MG63 (cell line): ENCODE data around the gene CLDN7. TPM values are rescaled to one million over a fixed set of nuclear protein-coding genes. Genes with fewer than 3 reads are reported as not detected.

Source experiments
- DNase-seq: peaks from one replicate; pipeline ENCODE4 v3.0.0-alpha.2; 2020
- H3K27me3 ChIP-seq: fragments of 250-450 bp; sonication (Bioruptor Pico); 2 replicates; pipeline ENCODE4 v1.5.1; 2020; ENCODE audit warnings: mild to moderate bottlenecking, moderate library complexity
- H3K36me3 ChIP-seq: fragments of 250-450 bp; sonication (Bioruptor Pico); 2 replicates; pipeline ENCODE4 v1.5.1; 2020; ENCODE audit warnings: mild to moderate bottlenecking, moderate library complexity
- H3K4me3 ChIP-seq: fragments of 250-450 bp; sonication (Bioruptor Pico); 2 replicates; pipeline ENCODE4 v1.5.1; 2020; ENCODE audit warnings: mild to moderate bottlenecking, moderate library complexity
- H3K9me3 ChIP-seq: fragments of 250-450 bp; sonication (Bioruptor Pico); 2 replicates; pipeline ENCODE4 v1.5.1; 2020; ENCODE audit warnings: mild to moderate bottlenecking, moderate library complexity
- total RNA-seq: library from RNA; depleted of rRNA; stranded (reverse); fragments of >200 nt; shearing (Covaris generic); gene quantifications from 2 replicates; pipeline ENCODE4 v1.2.3, GENCODE V29; 2014; ENCODE audit warnings: low replicate concordance

Gene CLDN7
- total RNA-seq, 1 experiment from 2014 or later = not detected

DNA sequence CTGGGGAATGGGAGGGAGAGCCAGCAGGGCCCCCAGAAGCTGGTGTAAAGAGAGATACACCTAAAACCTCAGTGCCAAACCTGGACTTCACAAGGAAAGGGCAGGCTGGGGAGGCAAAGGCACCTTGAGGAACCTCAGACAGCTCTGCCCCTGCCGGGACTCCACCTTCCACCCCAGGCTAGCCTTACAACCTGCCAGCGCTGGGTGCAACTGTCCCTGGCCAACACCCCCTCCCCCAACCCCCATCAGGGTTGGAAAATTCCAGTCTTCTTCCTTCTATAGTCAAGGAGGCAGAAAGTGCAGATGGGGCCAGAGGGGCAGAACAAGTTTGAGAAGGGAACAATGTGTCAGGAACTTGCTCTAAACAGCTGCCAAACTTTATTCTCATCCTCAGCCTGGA is 29.9 kb upstream of the CLDN7 start:
- DNase-seq = no peak
- Histone ChIP-seq H3K36me3 (no peaks in the 10 kb centered on the region), H3K4me3 (no peak overlapping the region), H3K27me3 (no peaks in the 10 kb centered on the region), H3K9me3 (no peaks in the 10 kb centered on the region)

DNA sequence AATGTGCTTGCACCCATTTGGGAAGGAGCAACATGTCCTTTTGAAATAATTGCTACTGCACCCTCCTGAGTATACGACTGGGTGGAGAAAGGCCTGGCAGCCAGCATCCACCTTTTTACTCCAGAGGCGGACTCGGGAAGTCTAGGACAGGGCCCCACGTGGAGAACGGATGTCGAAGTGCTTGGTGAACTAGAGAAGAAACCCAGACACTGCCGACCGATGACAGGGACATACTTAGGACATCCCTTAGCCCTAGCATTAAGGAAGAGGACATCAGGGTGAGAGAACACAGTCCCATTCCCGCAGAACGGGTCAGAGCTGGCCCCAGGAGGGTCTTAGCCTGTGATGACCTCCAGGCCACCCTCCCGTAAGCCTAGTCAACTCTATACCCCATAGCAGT is 28.4 kb upstream of the CLDN7 start:
- Histone ChIP-seq H3K36me3 (no peaks in the 10 kb centered on the region), H3K27me3 (no peaks in the 10 kb centered on the region)

DNA sequence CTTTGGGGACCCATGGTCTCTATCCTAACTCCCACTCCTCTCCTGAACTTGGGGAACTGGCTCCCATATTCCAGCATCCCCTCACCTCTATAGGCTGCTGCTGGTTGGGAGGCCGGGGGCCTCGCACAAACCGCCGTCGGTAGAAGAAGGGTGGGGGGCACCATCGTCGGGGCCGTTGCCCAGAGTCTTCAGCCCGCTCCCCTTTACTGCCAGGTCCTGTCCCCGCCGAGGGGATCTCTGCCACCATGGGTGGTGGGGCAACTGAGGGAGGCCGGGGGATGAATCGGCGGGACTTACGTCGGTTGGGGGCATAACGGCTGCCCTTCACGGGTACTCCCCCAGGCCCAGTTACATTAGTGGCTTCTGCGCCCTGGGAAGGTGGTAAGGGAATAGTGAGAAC is 27.9 kb upstream of the CLDN7 start:
- no peaks in the 10 kb centered on the region for H3K9me3 ChIP-seq
- no peak for DNase-seq
- no peaks in the 10 kb centered on the region for H3K36me3 ChIP-seq
- H3K27me3 ChIP-seq = no peaks in the 10 kb centered on the region
- H3K4me3 ChIP-seq = no peak overlapping the region

More for the DNA sequence above, 28.4 kb upstream of the CLDN7 start:
- no peak for DNase-seq
- H3K9me3 ChIP-seq = no peaks in the 10 kb centered on the region
- H3K4me3 ChIP-seq = no peak overlapping the region

DNA sequence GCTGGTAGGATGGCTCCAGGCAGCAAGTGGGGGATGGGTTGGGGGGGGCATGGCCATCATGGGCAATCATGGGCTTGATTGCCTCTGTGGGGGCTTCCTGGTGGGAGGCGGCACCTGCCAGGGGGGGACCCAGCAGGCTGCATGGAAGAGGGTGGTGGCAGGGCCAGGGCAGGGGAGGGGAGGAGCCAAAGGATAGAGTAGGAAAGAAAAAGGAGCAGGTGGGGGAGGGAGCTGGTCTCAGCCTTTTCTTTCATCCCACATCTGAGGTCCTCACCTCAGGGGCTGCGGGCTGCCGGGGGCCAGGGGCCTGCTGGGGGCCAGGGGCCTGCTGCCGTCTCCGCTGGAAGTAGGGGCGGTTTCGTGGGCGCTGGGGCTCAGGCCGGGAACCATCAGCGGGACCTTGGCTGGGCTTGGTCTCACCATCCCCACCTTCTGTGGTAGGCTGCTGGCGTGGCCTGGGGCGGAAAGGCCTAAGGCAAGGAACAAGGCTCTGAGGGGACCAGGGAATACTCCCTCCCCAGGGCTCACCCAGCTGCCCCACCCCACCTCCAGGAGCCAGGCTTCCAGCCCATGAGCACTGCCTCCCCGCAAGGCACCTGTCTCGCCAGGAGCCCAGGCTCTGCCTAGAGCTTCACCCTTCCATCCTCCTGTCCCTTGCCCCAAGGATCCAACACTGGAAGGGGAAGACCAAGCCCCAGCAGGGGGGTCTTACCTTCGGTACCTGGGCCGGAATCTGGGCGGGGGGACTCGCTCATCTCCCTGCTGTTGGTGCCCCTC is 27.2 kb upstream of the CLDN7 start:
- H3K27me3 ChIP-seq = no peaks in the 10 kb centered on the region
- DNase-seq = no peak
- H3K9me3 ChIP-seq = no peaks in the 10 kb centered on the region
- H3K4me3 ChIP-seq = no peak overlapping the region
- no peaks in the 10 kb centered on the region for H3K36me3 ChIP-seq

DNA sequence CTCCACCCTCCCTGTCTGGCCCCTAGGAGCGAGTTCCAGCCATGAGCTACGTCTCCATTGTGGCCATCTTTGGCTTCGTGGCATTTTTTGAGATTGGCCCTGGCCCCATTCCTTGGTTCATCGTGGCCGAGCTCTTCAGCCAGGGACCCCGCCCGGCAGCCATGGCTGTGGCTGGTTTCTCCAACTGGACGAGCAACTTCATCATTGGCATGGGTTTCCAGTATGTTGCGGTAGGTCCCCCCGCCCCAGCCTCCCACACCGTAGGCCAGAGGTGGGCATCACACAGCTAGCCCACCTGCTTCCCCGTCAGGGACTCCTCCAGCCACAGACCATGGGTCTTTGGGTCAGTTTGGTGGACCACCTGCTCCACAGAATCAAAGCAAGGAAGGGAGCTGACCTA is 23.4 kb upstream of the CLDN7 start:
- no peaks in the 10 kb centered on the region for H3K9me3 ChIP-seq
- no peak for DNase-seq
- no peak overlapping the region for H3K4me3 ChIP-seq
- H3K36me3 ChIP-seq = no peaks in the 10 kb centered on the region
- no peaks in the 10 kb centered on the region for H3K27me3 ChIP-seq

DNA sequence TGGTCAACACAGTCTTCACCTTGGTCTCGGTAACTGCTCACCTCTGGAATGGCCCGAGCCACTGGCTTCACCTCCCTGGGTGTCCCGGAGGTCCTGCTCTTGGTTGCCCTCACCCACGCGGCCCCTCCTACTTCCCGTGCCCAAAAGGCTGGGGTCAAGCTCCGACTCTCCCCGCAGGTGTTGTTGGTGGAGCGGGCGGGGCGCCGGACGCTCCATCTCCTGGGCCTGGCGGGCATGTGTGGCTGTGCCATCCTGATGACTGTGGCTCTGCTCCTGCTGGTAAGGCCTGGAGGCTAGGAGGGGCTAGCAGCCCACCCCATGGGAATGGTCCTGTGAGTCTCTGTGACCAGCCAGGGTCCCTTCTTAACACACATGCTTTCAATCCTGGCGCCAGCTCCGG is 22.6 kb upstream of the CLDN7 start:
- Histone ChIP-seq H3K9me3 (no peaks in the 10 kb centered on the region), H3K4me3 (no peak overlapping the region), H3K36me3 (no peaks in the 10 kb centered on the region), H3K27me3 (no peaks in the 10 kb centered on the region)
- no peak for DNase-seq

DNA sequence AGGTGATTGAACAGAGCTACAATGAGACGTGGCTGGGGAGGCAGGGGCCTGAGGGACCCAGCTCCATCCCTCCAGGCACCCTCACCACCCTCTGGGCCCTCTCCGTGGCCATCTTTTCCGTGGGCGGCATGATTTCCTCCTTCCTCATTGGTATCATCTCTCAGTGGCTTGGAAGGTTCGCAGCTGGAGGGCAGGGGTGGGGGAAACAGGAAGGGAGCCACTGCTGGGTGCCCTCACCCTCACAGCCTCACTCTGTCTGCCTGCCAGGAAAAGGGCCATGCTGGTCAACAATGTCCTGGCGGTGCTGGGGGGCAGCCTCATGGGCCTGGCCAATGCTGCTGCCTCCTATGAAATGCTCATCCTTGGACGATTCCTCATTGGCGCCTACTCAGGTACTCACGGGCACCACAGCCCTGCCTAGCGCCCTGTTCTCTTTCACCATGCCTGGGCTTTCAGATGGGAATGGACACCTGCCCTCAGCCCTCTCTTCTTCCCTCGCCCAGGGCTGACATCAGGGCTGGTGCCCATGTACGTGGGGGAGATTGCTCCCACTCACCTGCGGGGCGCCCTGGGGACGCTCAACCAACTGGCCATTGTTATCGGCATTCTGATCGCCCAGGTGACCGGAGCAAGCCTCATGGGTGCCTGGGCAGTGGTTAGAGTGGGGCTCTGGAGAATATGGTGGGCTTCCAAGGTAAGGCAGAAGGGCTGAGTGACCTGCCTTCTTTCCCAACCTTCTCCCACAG is 21.4 kb upstream of the CLDN7 start:
- no peaks in the 10 kb centered on the region for H3K36me3 ChIP-seq
- H3K9me3 ChIP-seq = no peaks in the 10 kb centered on the region
- no peak overlapping the region for H3K4me3 ChIP-seq
- DNase-seq = no peak
- H3K27me3 ChIP-seq = no peaks in the 10 kb centered on the region

DNA sequence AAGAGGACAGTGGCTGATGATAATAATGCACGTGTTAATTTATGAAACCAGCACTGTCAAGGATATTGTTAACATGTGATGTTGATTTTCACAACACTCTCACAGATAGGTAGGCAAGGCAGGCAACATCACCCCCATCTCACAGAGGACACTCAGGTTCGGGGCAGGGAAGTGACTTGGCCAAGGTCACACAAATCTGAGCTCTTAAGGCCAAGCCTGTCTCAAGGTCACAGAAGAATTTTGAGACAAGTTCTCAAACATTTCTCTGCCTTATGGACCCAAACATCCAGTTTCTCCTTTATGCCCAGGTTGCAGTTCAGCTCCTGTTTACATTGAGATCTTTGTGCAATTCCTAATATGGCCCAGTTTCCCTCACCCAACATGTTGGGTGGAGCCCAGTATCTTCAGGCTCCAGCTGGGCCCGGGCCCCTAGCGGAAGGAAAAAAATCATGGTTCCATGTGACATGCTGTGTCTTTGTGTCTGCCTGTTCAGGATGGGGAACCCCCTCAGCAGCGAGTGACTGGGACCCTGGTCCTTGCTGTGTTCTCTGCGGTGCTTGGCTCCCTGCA is 20.6 kb upstream of the CLDN7 start:
- Histone ChIP-seq H3K36me3 (no peaks in the 10 kb centered on the region), H3K9me3 (no peaks in the 10 kb centered on the region), H3K4me3 (no peak overlapping the region), H3K27me3 (no peaks in the 10 kb centered on the region)
- DNase-seq = no peak

DNA sequence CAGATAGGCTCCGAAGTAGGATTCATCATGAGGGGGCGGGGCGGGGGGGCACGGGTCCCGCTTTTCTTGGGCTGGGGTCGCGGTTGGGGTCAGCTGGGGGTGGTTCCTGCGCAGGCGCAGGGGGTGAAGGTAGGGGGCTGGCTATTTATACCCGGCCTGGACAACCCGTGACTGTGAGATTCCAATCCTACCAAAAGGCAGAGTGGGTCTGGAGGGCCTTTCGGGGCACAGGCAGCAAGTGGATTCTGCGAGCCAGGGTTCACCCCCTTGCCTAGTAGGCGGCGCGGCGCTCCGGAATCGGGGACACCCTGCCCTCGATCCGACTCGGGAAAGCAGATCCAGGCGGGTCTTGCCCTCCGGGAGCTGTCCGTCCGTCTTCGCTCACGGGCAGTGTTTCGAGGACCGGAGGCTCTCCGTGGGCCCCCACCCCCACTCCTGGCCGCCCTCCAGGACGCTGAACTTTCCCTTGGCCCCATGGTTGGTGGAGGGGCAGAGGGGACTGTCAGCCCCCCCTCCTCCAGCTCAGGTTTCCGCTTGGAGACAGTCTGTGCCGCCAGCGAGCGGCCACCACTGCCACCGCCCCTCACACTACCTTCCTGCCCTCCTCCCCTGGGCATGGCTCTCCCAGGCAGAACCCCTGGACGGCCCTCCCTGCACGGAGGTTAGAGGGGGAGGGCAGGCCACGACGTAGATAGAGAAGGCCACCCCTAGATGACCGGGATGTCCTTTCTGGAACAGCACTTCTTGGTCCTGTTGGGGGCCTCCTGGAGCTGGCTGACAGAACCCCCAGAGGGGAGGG is 19.9 kb upstream of the CLDN7 start:
- Histone ChIP-seq H3K27me3 (no peaks in the 10 kb centered on the region), H3K9me3 (no peaks in the 10 kb centered on the region), H3K4me3 (no peak overlapping the region), H3K36me3 (no peaks in the 10 kb centered on the region)
- no peak for DNase-seq

DNA sequence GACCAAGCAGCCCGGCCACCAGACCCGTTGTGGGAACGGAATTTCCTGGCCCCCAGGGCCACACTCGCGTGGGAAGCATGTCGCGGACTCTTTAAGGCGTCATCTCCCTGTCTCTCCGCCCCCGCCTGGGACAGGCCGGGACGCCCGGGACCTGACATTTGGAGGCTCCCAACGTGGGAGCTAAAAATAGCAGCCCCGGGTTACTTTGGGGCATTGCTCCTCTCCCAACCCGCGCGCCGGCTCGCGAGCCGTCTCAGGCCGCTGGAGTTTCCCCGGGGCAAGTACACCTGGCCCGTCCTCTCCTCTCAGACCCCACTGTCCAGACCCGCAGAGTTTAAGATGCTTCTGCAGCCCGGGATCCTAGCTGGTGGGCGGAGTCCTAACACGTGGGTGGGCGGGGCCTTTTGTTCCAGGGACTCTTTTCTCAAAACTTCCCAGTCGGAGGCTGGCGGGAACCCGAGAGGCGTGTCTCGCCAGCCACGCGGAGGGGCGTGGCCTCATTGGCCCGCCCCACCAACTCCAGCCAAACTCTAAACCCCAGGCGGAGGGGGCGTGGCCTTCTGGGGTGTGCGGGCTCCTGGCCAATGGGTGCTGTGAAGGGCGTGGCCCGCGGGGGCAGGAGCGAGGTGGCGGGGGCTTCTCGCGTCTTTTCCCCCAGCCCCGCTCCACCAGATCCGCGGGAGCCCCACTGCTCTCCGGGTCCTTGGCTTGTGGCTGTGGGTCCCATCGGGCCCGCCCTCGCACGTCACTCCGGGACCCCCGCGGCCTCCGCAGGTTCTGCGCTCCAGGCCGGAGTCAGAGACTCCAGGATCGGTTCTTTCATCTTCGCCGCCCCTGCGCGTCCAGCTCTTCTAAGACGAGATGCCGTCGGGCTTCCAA is 19.0 kb upstream of the CLDN7 start, which contains the start of gene SLC2A4:
SLC2A4 (plus strand) TSS at position 645 of the 879 bp plus-strand sequence; CDS start at position 862, 217 bp downstream.
- Histone ChIP-seq H3K27me3 (no peaks in the 10 kb centered on the region), H3K36me3 (no peaks in the 10 kb centered on the region), H3K9me3 (no peaks in the 10 kb centered on the region), H3K4me3 (peak within 1 kb of the TSS; percentile 25)
- DNase-seq = peak; percentile 70

DNA sequence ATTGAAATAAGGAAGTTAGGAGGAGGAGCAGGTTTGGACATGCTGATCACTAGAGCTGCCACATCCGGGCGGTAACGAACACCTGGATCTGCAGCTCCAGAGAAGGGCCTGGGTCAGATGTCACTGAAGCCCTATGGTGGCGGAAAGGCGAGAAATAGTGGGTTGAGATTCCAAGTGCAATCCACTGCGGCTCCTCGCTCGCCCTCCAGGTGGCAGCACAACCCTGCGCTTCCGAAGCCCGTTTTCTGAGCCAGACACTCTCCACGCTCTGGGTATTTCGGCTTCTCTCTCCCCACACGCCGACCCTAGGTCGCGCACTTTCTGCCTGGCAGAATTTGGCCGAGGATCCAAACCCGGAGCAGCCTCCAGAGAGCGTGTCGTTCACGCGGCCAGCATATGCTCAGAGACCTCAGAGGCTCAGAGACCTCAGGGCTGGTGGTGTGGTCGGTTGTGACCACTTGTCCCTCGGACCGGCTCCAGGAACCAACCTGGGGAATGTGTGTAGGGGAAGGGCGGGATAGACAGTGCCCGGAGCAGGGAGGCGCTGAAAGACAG is 18.3 kb upstream of the CLDN7 start:
- Histone ChIP-seq H3K36me3 (no peaks in the 10 kb centered on the region), H3K27me3 (no peaks in the 10 kb centered on the region), H3K4me3 (peak overlapping the region; percentile 25), H3K9me3 (no peaks in the 10 kb centered on the region)
- DNase-seq = peak; percentile 63

DNA sequence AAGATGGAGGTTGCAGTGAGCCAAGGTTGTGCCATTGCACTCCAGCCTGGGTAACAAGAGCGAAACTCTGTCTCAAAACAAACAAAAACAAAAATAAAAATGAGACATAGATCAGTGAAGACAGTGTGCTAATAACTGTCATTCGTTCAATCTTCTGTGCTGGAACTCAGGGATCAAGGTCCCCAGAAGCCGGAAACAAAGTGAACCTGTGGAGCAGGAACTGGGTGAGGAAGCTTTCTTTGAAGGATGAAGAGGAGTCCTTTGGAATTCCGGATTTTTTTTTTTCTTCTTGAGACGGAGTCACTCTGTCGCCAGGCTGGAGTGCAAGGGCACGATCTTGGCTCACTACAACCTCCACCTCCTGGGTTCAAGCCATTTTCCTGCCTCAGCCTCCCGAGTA is 17.2 kb upstream of the CLDN7 start:
- H3K36me3 ChIP-seq = no peaks in the 10 kb centered on the region
- H3K4me3 ChIP-seq = no peak overlapping the region
- no peaks in the 10 kb centered on the region for H3K27me3 ChIP-seq
- DNase-seq = no peak
- no peaks in the 10 kb centered on the region for H3K9me3 ChIP-seq

DNA sequence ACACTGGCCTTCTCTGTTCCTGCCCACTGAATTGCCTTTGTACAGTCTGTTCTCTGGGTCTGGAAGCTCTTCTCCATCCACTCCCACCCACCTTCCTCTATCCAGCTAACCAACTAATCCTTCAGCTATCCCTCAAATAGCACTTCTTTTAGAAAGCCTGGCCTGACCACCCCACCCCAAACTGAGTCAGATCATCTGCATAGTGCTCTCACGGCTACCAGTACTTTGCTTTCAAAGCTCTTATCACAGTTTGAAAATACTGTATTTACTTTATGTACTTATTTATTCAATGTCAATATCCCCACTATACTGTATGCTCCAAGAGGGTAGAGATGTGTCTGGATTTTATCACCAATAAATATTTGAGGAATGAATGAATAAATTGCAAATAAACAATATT is 4.5 kb upstream of the CLDN7 start:
- Histone ChIP-seq H3K4me3 (no peak overlapping the region), H3K27me3 (no peaks in the 10 kb centered on the region), H3K9me3 (no peaks in the 10 kb centered on the region), H3K36me3 (no peaks in the 10 kb centered on the region)
- DNase-seq = peak; percentile 33

DNA sequence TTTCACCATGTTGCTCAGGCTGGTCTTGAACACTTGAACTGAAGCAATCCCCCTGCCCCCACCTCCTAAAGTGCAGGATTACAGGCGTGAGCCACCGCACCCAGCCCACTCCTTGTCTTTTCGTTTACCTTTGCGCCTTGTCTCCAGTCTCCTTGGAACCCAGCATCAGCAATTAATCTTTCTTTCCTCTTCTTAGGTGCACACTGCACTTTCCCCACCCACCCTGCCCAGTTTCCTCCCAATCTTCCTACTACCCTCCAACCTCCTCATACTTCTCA is 1.5 kb upstream of the CLDN7 start:
- DNase-seq = no peak
- Histone ChIP-seq H3K27me3 (no peaks in the 10 kb centered on the region), H3K4me3 (no peak overlapping the region), H3K9me3 (no peaks in the 10 kb centered on the region), H3K36me3 (peaks cover 5% of the 10 kb centered on the region; the same call in 1 of the 2 replicates)

DNA sequence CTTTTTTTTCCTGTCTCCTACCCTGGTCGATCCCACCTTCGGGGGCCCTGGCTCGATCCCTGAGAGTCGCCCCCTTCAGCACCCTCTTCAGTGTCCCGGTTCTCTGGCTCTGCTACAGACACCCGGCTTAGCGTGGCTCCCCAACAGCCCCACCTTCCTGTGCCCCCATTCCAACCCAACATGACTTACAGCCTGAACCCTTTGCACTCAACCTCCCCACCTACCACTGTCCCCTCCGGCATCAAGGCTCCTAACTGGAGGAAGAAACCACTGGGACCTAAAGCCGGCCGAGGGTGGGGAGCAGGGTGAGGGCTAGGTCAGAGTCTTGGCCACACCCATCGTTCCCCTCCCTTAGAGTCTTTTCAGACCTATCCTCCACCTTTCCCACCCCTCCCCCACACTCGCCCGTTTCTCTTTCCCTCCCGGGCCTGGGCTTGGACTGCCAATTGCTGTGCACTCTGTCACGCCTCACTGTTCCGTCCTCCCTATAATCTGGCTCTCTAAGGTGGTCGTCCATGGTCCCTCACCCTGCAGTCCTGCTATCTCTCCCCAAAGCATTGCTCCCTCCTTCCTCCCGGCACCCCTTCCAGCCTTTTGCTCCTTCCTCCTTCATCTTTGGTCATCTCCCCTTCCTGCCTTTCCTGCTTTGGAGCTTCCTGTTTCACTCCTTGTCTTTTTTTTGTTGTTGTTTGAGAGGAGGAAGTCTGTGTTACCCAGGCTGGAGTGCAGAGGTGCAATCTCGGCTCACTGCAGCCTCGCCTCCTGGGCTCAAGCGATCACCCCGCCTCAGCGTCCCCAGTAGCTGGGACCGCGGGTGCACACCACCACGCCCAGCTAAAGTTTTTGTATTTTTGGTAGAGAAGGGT is 890 bp upstream of the CLDN7 start:
- no peak for DNase-seq
- H3K27me3 ChIP-seq = no peaks in the 10 kb centered on the region
- no peak overlapping the region for H3K4me3 ChIP-seq
- H3K9me3 ChIP-seq = no peaks in the 10 kb centered on the region
- peaks cover 8% of the 10 kb centered on the region; the same call in 1 of the 2 replicates for H3K36me3 ChIP-seq
